Measurements from ENCODE around the gene TBC1D16. TPM values are rescaled to one million over a fixed set of nuclear protein-coding genes. Genes with fewer than 3 reads are reported as not detected.
A peak's percentile ranks its signal among the peaks of the same experiment; 100 is the strongest.

The TBC1D16 gene
- total RNA-seq, 3 donors from 2014 or later, result 10.9 to 23.4 (median 22.1) TPM

- no peaks in the 10 kb centered on the region for H3K9me3 ChIP-seq
Measured at GRCh38 chr17:79974566-79975497, 60.8 kb downstream of the TBC1D16 start.

GRCh38 chr17:79971651-79972050, 64.0 kb downstream of the TBC1D16 start:
- no peak for TF ChIP-seq CTCF (IDR thresholded peaks at IDR 0.05)
- Histone ChIP-seq H3K9me3 (no peaks in the 10 kb centered on the region), H3K4me1 (ENCODE audit: low read depth) (no peaks in the 10 kb centered on the region), H3K36me3 (ENCODE audit: low read depth) (no peaks in the 10 kb centered on the region), H3K4me3 (no peak overlapping the region)
- intact Hi-C loops (cut with DNase I, micrococcal nuclease), result no loop called here
- DNase-seq, result peak in 1 of 3 donors; percentile 26
- ATAC-seq, result no peak

More at GRCh38 chr17:79974566-79975497, 60.8 kb downstream of the TBC1D16 start:
- ATAC-seq, result no peak
- intact Hi-C loops (cut with DNase I, micrococcal nuclease), result no loop called here
- TF ChIP-seq CTCF (IDR thresholded peaks at IDR 0.05), result no peak
- no peaks in the 10 kb centered on the region for H3K36me3 ChIP-seq (ENCODE audit: low read depth)
- no peak overlapping the region for H3K4me3 ChIP-seq
- no peaks in the 10 kb centered on the region for H3K4me1 ChIP-seq (ENCODE audit: low read depth)
- peak in 1 of 3 donors; percentile 46 for DNase-seq

GRCh38 chr17:79970576-79971068, 65.0 kb downstream of the TBC1D16 start:
- intact Hi-C loops (cut with DNase I, micrococcal nuclease), result no loop called here
- no peaks in the 10 kb centered on the region for H3K9me3 ChIP-seq
- no peaks in the 10 kb centered on the region for H3K36me3 ChIP-seq (ENCODE audit: low read depth)
- DNase-seq (peak; percentile 8 to 73 (median 57)), ATAC-seq (peak; percentile 44)
- peak; percentile 23 for TF ChIP-seq CTCF (IDR thresholded peaks at IDR 0.05)
- H3K4me1 ChIP-seq (ENCODE audit: low read depth), result no peaks in the 10 kb centered on the region
- H3K4me3 ChIP-seq, result no peak overlapping the region

GRCh38 chr17:79969906-79970305, 65.8 kb downstream of the TBC1D16 start:
- Histone ChIP-seq H3K4me1 (ENCODE audit: low read depth) (no peaks in the 10 kb centered on the region), H3K9me3 (no peaks in the 10 kb centered on the region), H3K36me3 (ENCODE audit: low read depth) (no peaks in the 10 kb centered on the region), H3K4me3 (no peak overlapping the region)
- no peak for ATAC-seq
- intact Hi-C loops (cut with DNase I, micrococcal nuclease), result no loop called here
- TF ChIP-seq CTCF (IDR thresholded peaks at IDR 0.05), result no peak
- DNase-seq, result peak in 1 of 3 donors; percentile 10

- no peak for TF ChIP-seq CTCF (IDR thresholded peaks at IDR 0.05)
Measured at GRCh38 chr17:79968116-79968515, 67.6 kb downstream of the TBC1D16 start.

More at GRCh38 chr17:79968116-79968515, 67.6 kb downstream of the TBC1D16 start:
- H3K36me3 ChIP-seq (ENCODE audit: low read depth), result no peaks in the 10 kb centered on the region
- H3K9me3 ChIP-seq, result no peaks in the 10 kb centered on the region
- intact Hi-C loops (cut with DNase I, micrococcal nuclease), result no loop called here
- no peak overlapping the region for H3K4me3 ChIP-seq
- no peak for ATAC-seq
- H3K4me1 ChIP-seq (ENCODE audit: low read depth), result no peaks in the 10 kb centered on the region
- DNase-seq, result peak in 1 of 3 donors; percentile 3

All from mucosa of descending colon (tissue), 3 donors.